HG02852 (cell line): ENCODE measurements around the gene TFR2.
"Not testable (repeated sequence)": the region's sequence is repeated elsewhere in the genome, so short reads cannot be mapped to it uniquely, and the experiment has no call there.

ENCODE experiments used
- ATAC-seq: cut with Tn5 transposase; IDR thresholded peaks from one replicate; pipeline ENCODE4 v1.9.1; 2021; ENCODE audit warnings: mild to moderate bottlenecking, moderate library complexity; ENCODE audit not compliant: unreplicated experiment

TFR2 gene

DNA sequence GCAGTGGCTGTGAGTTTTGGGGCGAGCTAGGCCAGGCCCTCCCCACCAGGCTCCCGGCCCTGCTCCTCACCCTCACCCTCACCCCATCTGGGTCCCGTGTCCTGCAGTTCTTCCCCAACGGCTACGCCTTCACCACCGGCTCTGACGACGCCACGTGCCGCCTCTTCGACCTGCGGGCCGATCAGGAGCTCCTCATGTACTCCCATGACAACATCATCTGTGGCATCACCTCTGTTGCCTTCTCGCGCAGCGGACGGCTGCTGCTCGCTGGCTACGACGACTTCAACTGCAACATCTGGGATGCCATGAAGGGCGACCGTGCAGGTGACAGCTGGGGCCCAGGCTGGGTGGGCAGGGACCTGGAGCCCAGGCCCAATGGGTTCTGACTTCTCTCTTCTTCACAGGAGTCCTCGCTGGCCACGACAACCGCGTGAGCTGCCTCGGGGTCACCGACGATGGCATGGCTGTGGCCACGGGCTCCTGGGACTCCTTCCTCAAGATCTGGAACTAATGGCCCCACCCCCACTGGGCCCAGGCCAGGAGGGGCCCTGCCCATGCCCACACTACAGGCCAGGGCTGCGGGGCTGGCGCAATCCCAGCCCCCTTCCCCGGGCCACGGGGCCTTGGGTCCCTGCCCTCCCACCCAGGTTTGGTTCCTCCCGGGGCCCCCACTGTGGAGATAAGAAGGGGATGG lies 37.1 kb upstream of the TFR2 start:
- no peak for ATAC-seq

DNA sequence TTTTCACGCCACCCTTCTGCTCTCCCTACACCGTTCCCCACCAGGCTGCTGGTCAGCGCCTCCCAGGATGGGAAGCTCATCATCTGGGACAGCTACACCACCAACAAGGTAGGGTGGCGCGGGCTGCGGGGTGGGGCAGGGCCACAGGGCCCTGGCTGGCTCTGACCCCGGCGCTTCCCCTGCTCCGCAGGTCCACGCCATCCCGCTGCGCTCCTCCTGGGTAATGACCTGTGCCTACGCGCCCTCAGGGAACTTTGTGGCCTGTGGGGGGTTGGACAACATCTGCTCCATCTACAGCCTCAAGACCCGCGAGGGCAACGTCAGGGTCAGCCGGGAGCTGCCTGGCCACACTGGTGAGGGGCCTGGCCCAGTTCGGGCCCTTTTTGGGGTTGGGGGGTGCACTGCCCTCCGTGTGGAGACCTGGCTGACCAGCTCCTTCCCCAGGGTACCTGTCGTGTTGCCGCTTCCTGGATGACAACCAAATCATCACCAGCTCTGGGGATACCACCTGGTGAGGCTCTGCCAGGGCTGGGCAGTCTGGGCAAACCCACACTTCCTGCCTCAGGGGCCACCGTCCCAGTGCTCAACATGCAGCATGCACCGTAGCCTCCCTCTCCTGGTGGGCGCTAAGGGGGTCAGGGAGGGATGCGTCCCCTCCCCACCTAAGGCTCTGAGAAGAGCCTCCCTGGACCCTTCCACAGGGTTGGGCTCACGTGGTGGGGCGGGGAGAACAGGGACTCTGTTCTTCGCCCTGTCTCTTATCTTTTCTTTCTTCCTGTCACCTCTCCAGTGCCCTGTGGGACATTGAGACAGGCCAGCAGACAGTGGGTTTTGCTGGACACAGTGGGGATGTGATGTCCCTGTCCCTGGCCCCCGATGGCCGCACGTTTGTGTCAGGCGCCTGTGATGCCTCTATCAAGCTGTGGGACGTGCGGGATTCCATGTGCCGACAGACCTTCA lies 36.2 kb upstream of the TFR2 start:
- no peak for ATAC-seq

DNA sequence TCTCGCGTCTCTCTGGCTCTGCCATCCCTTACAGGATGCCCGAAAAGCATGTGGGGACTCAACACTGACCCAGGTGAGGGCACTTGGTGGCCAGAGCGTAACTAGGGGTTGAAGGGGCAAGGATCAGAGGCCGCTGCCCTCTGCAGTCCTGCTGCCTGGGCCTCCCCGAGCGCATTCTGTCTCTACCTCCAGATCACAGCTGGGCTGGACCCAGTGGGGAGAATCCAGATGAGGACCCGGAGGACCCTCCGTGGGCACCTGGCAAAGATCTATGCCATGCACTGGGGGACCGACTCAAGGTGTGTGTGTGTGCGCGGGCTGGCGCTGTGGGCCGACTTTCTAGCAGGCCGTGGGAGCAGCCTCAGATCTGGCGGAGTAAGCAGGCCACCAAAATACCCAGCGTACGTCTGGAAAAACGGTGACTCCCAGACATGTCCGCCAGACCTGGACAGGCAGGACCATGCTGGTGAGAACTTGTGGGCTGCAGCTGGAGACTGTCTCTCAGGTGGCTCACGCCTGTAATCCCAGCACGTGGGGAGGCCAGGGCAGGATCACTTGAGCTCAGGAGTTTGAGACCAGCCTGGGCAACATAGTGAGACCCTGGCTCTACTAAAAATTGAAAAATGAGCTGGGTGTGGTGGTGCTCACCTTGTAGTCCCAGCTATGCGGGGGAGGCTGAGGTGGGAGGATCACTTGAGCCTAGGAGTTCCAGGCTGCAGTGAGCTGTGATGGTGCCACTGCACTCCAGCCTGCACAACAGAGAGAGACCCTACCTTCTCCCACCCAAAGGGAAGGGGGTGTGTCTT lies 35.4 kb upstream of the TFR2 start:
- no peak for ATAC-seq

DNA sequence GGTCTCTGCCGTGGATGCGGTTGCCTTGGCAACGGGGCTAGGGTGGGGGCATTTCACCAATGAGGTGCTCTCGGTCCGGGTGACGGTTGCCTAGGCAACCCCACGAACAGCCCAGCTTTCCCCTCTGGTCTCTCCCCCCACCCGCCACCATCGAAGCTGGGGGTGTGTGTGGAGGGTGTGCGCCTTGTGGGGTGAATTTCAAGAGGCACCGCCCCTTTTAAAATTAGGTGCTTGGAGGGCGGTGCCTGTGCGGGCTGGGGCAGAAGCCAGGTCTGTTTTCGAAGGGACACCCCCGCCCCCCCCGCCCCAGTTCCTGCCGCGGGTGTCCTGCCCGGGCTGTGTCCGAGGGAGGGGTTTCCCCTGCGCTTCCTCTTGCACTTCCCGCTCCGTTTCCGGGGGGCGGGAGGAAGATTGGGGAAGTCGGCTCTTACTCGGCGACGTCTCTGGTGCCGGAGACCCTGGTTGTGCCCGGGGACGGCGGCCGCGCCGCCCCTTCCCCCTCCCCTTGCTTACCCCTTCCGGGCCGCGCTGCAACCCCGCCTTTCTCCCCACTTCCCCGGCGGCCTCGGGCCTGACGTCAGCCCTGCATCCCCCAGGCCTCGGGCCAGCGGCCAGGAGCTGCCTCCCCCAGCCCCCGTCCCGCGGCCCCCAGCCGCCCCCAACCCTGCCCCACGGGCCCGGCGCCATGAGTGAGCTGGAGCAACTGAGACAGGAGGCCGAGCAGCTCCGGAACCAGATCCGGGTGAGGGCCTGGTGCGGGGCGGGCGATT lies 34.4 kb upstream of the TFR2 start:
- peak; percentile 30 for ATAC-seq

DNA sequence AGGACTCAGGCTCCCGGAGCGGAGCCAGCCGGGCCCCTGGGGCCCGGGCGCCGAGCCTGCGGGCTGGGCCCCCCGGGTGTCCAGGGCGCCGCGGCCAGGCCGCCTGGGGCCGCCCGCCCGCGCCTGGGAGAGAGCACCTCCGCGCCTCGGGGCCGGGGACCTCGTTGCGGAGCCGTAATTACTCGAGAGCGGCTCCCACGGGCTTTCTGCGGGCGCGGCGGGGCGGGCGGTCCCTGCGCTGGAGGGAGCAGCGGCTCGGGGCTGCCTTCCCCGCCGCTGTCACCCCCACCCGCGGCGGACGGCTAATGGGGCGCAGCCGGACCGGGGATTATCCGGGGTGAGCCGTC lies 33.7 kb upstream of the TFR2 start:
- ATAC-seq, result no peak

DNA sequence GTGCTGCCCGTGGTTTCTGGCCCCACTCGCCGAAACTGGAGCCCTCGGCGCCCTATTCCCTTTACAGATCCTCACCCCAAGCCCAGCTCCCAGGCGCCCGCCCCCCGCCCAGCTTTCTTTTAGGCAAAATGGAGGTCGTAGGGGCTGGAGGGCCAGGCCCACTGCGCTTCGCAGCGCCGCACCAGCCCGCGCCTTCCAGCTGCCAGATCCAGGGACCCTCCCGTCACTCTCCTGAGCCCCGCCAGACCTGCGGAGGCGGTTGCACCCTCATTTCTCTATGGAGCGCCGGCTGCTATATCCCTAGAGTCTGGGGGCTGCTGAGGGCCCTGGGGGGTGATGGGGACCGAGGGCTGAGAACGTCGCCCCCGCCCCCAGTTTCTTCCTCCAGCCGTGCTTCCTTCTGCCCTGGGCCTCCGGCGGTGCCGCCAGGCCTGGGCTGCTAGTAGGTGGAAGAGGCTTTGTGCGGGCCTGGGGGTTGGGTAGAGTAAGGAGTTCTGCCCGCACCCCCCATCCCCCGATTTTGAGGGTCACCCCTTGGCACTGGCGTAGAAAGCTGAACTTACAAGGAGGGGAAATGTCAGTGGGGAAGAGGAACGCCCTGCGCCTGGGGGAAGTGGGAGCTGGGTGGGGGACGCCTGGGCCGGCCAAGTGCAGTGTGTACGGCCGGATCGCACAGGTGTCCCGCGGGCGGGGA lies 33.2 kb upstream of the TFR2 start:
- no peak for ATAC-seq

DNA sequence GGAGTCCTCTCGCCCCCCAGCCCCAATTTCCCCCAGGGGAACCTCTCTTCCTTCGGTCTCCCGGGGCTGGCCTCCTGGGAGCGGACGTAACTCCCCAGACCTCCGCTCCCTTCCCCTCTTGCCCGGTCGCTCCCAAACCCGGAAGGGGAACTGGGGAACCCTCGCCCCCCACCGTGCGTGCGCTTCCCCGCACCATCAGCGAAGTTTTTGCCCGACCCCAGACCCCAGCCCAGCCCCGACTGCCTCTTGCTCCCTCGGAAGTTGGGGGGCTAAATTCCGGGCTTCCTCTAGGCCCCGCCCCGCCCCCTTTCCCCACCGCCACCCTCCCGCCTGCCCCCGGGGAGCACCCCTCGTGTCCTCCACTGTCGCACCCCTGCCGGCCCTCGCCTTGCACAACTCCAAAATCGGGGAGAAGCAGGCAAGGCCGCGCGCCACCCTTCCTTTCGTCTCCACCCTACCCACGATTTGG lies 32.6 kb upstream of the TFR2 start:
- peak; percentile 8 for ATAC-seq

DNA sequence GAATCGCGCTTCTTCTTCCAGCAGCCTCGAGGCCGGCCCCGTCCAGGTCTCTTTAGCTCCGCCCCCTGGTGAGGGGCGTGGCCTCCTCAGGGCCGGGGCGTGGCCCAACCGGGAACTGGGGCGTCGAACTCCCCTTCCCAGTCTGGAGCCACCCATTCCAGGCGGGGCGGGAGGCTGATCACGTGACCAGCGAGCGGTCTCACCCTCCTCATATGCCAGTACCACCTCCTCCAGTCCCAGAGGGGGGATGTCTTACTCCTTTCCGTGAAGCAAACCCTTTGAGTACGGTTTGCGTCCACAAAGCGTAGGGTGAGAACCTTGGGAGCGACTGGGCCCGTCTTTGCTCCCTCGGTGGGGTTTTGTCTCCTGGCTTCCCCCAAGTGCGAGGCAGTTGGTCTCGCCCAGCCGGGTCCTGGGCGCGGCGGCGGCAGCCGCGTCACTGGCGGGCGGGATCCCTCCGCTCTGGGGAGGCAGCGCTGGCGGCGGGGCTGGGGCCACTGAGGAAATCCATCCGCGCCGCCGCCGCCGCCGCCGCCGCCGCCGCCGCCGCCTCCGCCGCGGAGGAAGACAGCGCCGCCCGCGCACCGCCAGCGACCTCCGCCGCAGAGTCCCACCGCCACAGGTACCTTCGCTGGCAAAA lies 32.1 kb upstream of the TFR2 start, which contains the start of gene GNB2:
Gene GNB2, plus strand, starts transcription at position 439 of the 640 bp plus-strand sequence. CDS start 2,526 bp downstream, outside the sequence.
- peak; percentile 62 for ATAC-seq

DNA sequence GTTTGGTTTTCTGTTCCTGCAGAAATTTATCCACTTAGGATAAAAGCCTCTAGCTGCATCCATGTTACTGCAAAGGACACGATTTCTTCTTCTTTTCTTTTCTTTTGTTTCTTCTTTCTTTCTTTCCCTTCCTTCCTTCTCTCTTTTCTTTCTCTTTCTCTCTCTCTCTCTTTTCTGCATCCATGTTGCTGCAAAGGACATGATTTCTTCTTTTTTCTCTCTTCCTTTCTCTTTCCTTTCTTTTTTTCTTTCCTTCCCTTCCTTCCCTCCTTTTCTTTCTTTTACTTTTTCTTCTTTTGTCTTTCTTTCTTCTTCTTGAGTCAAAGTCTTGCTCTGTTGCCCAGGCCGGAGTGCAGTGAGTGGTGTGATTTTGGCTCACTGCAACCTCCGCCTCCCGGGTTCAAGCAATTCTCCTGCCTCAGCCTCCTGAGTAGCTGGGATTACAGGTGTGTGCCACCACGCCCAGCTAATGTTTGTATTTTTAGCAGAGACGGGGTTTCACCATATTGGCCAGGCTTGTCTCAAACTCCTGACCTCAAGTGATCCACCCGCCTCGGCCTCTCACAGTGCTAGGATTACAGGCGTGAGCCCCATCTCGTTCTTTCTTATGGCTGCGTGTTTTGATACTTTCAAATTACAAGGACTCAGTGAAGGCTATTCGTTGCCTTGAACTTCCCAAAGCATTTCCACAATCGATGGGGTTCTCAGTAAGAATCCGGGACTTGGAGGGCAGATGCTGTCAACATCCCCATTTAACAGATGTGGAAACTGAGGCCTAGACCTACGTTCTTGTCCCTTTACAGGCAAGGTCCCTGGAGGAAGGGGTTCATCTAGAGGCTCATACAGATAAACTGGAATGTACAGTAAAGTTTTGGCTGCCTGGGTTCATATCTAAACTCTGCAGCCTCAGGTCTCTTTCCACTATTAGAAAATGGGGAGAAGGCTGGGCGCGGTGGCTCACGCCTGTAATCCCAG lies 30.3 kb upstream of the TFR2 start:
- ATAC-seq, result no peak

DNA sequence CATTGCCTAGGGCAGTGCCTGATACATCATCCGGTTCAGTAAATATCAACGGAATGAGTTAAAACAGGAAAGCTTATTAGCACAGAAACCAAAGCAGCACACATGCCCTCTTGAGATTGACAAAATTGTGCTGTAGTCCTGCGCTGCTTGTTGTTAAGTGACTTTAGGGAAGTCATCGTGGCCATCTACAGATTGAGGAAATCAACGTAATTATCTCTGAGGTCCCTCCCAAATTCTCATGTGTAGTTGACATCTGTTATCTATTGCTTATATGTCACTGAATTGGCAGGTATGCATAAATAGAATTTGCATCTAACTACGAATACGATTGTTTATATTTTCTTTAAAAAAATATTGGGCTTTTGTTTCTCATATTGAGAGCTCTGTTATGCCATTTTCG lies 28.7 kb upstream of the TFR2 start:
- no peak for ATAC-seq

DNA sequence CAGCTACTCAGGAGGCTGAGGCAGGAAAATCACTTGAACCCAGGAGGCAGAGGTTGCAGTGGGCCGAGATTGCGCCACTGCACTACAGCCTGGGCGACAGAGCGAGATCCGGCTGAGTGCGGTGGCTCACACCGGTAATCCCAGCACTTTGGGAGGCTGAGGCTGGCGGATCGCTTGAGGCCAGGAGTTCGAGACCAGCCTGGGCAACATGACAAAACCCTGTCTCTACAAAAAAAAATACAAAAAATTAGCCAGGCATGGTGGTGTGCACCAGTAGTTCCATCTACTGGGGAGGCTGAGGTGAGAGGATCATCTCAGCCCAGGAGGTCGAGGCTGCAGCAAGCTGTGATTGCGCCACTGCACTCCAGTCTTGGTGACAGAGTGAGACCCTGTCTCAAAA lies 27.8 kb upstream of the TFR2 start:
- ATAC-seq, result not testable (repeated sequence)

DNA sequence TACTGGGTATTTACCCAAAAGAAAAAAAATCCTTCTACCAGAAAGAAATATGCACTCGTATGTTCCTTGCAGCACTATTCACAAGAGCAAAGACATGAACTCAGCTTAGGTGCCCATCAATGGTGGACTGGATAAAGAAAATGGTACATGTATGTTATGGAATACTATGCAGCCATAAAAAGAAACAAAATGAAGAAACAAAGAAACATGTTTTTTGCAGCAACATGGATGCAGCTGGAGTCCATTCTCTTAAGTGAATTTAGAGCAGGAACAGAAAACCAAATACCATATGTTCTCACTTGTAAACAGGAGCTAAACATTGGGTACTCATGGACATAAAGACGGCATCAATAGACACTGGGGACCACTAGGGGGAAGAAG lies 26.7 kb upstream of the TFR2 start:
- ATAC-seq, result no peak

DNA sequence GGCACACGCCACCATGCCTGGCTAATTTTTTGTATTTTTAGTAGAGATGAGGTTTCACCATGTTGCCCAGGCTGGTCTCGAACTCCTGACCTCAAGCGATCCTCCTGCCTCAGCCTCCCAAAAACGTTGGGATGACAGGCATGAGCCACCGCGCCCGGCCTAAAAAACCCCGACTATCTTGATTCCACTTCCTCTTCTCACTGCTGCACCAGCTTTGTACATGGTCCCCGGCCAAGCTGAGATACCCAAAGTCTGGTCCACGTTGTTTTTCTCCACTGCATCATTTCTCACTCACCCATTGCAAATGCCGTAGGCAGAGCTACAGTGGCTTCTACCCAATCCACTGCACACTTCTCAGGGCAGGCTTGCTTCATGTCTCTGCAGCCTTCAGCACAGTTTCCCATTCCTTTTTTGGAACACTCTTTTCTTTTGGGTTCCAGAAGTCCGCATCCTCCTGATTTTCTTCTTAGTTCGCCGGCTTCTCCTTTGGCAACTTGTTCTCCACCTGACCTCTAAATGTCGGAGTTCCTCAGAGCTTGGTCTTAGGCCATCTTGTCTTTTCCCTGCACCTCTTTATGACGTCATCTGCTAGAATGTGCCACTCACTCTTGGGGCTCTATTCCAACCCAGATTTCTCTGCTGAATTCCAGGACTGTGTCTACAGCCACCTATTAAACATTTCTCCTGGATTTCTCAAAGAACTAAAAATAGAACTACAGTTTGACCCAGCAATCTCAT lies 26.1 kb upstream of the TFR2 start:
- ATAC-seq, result no peak

DNA sequence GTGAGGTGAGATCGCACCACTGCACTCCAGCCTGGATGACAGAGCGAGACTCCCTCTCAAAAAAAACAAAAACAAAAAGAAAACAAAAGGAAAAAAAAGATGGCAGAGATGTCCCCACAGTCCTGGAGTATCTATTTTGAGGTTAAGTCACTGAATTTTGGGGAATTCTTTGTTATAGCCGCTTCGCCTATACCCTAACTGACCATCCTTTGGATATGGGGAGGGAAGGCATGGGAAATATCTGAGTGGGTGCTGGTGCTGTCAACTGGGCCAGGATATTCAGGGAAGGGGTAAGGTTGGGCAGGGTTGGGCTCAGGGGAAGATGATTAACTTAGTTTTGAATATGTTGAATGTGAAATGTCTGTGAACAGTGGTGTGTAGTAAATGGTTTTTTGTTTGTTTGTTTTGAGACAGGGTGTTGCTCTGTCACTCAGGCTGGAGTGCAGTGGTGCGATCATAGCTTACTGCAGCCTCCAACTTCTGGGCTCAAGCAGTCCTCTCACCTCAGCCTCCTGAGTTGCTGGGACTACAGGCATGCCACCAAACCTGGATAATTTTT lies 23.9 kb upstream of the TFR2 start:
- ATAC-seq, result no peak

DNA sequence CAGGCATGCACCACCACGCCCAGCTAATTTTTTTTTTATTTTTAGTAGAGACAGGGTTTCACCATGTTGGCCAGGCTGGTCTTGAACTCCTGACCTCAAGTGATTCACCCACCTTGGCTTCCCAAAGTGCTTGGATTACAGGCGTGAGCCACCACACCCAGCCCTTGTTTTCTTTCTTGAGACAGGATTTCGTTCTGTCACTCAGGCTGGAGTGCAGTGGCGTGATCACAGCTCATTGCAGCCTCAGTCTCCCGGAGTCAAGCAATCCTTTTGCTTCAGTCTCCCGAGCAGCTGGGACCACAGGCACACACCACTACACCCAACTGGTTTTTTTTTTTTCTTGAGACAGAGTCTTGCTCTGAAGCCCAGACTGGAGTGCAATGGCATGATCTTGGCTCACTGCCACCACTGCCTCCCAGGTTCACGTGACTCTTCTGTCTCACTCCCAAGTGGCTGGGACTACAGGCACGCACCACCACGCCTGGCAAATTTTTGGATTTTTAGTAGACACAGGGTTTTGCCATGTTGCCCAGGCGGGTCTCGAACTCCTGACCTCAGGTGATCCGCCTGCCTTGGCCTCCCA lies 20.9 kb upstream of the TFR2 start:
- not testable (repeated sequence) for ATAC-seq

DNA sequence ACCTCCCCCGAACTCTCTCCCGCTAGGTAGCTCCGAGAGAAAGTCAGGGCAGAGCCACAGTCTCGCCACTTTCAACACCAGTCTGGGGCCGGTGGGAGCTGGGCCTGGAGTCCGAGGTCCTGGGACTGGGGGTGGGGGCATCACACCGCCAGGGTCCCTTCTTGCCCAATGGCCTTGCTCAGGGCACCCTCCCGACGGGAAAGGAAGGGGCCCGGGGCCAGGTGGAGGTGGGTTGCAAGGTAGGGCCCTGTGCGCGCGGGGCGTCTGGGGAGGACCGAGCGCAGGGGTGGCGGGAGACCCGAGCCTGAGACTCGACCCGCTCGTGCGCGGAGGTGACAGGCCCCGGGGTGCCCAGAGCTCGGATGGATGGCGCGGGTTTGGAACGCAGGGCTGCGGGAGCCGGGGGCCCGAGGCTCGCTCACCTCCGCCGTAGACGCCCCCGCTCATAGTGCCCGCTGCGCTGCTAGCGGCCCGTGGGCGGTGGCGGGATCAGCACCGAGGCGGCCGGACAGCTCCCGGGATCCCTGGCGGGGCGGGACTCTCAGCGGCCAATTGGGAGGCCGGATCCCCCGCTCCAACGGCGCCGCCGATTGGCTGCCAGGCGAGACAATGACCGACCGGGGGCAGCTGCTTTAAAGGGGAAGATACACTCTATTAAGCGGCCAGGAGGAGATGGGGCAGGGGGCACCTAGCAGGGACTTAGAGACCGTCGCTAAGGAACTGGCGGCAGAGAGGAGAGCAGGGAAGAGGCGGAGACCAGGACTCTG lies 14.7 kb upstream of the TFR2 start, which contains the start of gene ACTL6B:
Gene ACTL6B, minus strand, starts transcription at position 541 of the 767 bp plus-strand sequence. Its CDS starts 94 bp downstream, at position 447.
- no peak for ATAC-seq
